Small intestine (tissue), 7 donors: ENCODE data around the gene TBXA2R. TPM values are rescaled to one million over a fixed set of nuclear protein-coding genes. Genes with fewer than 3 reads are reported as not detected.

Experiments
- DNase-seq, 2 donors: peaks; one replicate each; pipeline versions ENCODE4 v3.0.0 to v3.0.0-alpha.2; 2013
- FAIRE-seq: peaks from 2 replicates; lab custom pipeline; 2012; peaks lifted over from hg19 to GRCh38; lab: Jason Lieb, UNC
- H3K27ac ChIP-seq, 3 donors: one replicate each; pipeline ENCODE4 v1.5.1; 2013; ENCODE audit warnings: low read length in 2 of 3, mild to moderate bottlenecking in 2 of 3, control low read depth in 1 of 3, inconsistent platforms in 1 of 3, low read depth in 1 of 3, moderate library complexity in 1 of 3
- H3K27me3 ChIP-seq, 3 donors: one replicate each; pipeline ENCODE4 v1.6.1; 2013; ENCODE audit warnings: low read length in 3 of 3, inconsistent platforms in 1 of 3; ENCODE audit not compliant: control insufficient read depth in 3 of 3, insufficient read depth in 3 of 3
- H3K36me3 ChIP-seq, 3 donors: one replicate each; pipeline ENCODE4 v1.6.1; 2013; ENCODE audit warnings: low read length in 3 of 3, inconsistent platforms in 1 of 3, low read depth in 1 of 3, mild to moderate bottlenecking in 1 of 3, moderate library complexity in 1 of 3; ENCODE audit not compliant: control insufficient read depth in 3 of 3, insufficient read depth in 2 of 3
- H3K4me1 ChIP-seq, 3 donors: one replicate each; pipeline ENCODE4 v1.6.1; 2013; ENCODE audit warnings: low read length in 2 of 3, inconsistent platforms in 1 of 3, low read depth in 1 of 3, mild to moderate bottlenecking in 1 of 3, moderate library complexity in 1 of 3; ENCODE audit not compliant: control insufficient read depth in 3 of 3, insufficient read depth in 2 of 3
- H3K4me3 ChIP-seq, 3 donors: one replicate each; pipeline ENCODE4 v1.5.1; 2013; ENCODE audit warnings: low read length in 3 of 3, control low read depth in 1 of 3, inconsistent platforms in 1 of 3, low read depth in 1 of 3, mild to moderate bottlenecking in 1 of 3, moderate library complexity in 1 of 3
- H3K9me3 ChIP-seq, 2 donors: one replicate each; pipeline ENCODE4 v1.6.1; 2013; ENCODE audit warnings: low read depth in 1 of 2, low read length in 1 of 2; ENCODE audit not compliant: control insufficient read depth in 2 of 2, insufficient read depth in 1 of 2
- WGBS, 3 donors: extraction: QIAGEN DNeasy Blood & Tissue Kit; methylation state at CpG; one replicate each; pipeline ENCODE4 v1.1.7; 2013; 5-methylcytosine and 5-hydroxymethylcytosine counted together
- polyA plus RNA-seq, 4 donors: library from polyadenylated mRNA; stranded (reverse) in 3 of 4; unstranded in 1 of 4; fragments of 200-250 nt in 3 of 4; fragments of 120-200 nt in 1 of 4; gene quantifications; one replicate each; pipeline versions ENCODE4 v1.2.1 to v1.2.3, GENCODE V29; 2013
- donor health status: healthy with polysubstance abuse.
- donor health status: control.
- donor health status: control.
- donor health status: Bipolar disorder and iron deficiency.
- donor health status: healthy.

Gene TBXA2R
- polyA plus RNA-seq, 4 donors: 1.2 to 2.1 TPM; not detected in 2

DNA sequence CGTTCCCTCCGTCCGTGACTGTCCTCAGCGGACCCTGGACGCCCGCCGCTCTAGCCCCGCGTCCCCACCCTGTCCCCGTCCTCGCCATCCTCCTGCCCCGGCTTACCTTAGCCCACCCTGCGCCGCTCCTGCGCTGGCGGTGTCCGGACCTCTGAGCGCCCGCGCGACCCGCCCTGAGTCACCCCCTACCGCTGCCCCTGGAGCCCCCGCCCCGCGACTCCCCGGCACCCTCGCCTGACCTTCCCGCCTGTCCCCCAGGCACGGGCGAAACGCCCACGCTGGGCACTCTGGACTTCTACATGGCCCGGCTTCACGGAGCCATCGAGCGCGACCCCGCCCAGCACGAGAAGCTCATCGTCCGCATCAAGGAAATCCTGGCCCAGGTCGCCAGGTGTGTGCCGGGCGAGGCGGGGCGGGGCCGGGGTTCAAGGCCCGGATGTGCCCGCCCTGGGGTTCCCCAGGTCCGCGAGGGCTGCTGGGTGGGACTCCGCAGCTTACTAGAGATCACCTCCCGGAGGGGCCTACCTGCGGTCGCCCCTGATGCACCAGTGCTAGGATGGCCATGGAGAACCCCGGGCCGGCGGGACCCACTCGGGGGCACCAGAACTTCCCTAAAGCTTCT, 28.8 kb downstream of the TBXA2R start:
- WGBS, 3 donors: 31 to 68% (median 57%) methylated on average over 42 to 60 of the region's 60 CpGs
- Histone ChIP-seq H3K9me3 (peaks cover 0 to 4% of the 10 kb centered on the region in 2 donors), H3K4me3 (no peak overlapping the region), H3K27me3 (no peaks in the 10 kb centered on the region), H3K4me1 (peaks cover 0 to 17% (median 4%) of the 10 kb centered on the region in 3 donors), H3K36me3 (peaks cover 0 to 29% (median 0%) of the 10 kb centered on the region in 3 donors), H3K27ac (no peak overlapping the region)
- FAIRE-seq: no peak
- DNase-seq: peak in 1 of 2 donors; percentile 73

DNA sequence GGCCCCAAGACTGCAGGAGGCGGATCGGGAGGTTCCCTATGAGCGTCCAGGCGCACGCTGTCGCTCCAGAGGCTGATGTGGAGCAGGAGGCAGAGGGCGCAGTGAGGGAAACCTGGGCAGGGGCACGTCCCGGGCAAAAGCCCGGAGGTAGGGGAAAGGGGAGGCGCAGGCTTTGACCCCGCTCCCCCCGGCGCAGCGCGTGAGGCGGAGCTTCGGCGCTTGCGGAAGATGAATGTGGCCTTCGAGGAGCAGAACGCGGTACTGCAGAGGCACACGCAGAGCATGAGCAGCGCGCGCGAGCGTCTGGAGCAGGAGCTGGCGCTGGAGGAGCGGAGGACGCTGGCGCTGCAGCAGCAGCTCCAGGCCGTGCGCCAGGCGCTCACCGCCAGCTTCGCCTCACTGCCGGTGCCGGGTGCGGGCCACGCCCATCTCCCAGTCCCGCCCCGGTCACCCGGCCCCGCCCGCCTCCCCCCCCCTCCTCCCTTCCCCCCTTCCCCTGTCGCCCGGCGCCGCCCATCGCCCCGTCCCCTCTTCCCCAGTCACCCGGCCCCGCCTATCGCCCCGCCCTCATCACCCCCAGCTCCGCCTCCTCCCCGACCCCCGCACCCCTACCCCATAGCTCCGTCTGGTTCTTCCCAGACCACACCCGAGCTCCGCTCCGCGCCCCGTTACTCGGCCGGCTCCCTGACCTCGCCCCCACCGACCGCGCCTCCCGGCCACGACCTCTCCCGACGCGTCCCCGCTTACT, 29.8 kb downstream of the TBXA2R start:
- H3K4me1 ChIP-seq: peaks cover 0 to 23% (median 4%) of the 10 kb centered on the region in 3 donors
- peak overlapping the region in 2 of 3 donors; percentile 4 to 26 for H3K4me3 ChIP-seq

DNA sequence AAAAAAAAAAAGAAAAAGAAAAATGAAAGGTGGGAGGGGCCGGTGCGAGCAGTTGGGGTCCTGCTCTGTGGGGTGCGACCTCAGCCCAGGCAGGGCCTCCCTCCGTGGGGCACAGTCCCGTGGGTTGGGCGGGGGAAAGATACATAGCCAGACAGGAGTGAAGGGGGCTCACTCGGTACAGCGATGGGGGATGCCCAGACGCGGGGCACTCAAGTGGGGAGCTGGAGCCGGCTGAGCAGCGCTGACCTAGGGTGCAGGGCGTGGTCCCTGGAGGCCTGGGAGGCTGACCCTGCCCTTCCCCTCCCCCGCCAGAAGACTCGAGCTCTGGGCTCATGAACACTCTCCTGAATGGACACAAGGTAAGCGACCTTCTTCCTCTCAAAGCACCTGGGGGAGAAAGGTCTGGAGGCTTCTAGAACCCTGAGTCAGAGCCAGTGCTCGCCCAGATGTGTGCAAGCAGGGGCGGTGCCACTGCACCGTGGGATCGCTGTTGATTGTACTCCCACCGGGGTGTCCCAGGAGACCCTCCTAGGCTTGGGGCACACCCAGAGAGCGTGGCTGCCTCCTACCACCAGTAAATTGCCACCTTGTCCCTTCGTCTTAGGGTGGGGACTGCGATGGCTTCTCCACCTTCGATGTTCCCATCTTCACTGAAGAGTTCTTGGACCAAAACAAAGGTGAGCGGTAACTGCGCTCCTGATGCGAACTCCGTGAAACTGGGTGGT, 30.6 kb downstream of the TBXA2R start:
- peaks cover 0 to 27% (median 4%) of the 10 kb centered on the region in 3 donors for H3K4me1 ChIP-seq
- peak overlapping the region in 1 of 3 donors; percentile 6 for H3K27ac ChIP-seq
- no peak for FAIRE-seq
- DNase-seq: no peak
- peak overlapping the region in 2 of 3 donors; percentile 4 to 26 for H3K4me3 ChIP-seq
- H3K36me3 ChIP-seq: peaks cover 0 to 29% (median 0%) of the 10 kb centered on the region in 3 donors
- H3K27me3 ChIP-seq: no peaks in the 10 kb centered on the region
- 68 to 78% (median 70%) methylated on average over 27 to 29 of the region's 29 CpGs for WGBS, 3 donors
- H3K9me3 ChIP-seq: peaks cover 0 to 4% of the 10 kb centered on the region in 2 donors

More for the DNA sequence above, 29.8 kb downstream of the TBXA2R start:
- Histone ChIP-seq H3K27me3 (no peaks in the 10 kb centered on the region), H3K36me3 (peaks cover 0 to 29% (median 0%) of the 10 kb centered on the region in 3 donors), H3K27ac (peak overlapping the region in 1 of 3 donors; percentile 6), H3K9me3 (peaks cover 0 to 4% of the 10 kb centered on the region in 2 donors)
- FAIRE-seq: no peak
- WGBS, 3 donors: 35 to 45% (median 41%) methylated on average over 48 to 73 of the region's 78 CpGs
- DNase-seq: peak in 1 of 2 donors; percentile 57

DNA sequence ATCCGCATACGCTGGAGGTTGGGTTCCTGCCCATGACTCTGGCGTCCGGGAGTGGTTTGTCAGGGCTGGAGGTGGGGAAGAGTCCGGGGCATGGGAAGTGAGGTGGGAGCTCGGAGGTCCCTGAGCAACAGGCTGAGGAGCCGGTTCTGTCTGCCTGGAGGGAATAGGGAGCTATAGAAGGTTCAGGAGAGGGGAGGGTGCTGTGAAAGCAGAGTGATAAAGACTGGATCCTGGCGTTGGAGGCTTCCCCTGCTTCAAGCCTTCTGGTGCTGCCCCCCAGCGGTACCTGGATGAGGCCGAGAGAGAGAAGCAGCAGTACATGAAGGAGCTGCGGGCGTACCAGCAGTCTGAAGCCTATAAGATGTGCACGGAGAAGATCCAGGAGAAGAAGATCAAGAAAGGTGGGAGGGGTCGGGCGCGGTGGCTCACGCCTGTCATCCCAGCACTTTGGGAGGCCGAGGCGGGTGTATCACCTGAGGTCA, 31.4 kb downstream of the TBXA2R start:
- DNase-seq (no peak), FAIRE-seq (no peak)
- Histone ChIP-seq H3K27me3 (no peaks in the 10 kb centered on the region), H3K4me3 (no peak overlapping the region), H3K4me1 (peaks cover 0 to 27% (median 4%) of the 10 kb centered on the region in 3 donors), H3K27ac (no peak overlapping the region), H3K9me3 (peaks cover 0 to 4% of the 10 kb centered on the region in 2 donors), H3K36me3 (peaks cover 0 to 29% (median 0%) of the 10 kb centered on the region in 3 donors)
- WGBS, 3 donors: 90% methylated on average over 19 of the region's 19 CpGs

DNA sequence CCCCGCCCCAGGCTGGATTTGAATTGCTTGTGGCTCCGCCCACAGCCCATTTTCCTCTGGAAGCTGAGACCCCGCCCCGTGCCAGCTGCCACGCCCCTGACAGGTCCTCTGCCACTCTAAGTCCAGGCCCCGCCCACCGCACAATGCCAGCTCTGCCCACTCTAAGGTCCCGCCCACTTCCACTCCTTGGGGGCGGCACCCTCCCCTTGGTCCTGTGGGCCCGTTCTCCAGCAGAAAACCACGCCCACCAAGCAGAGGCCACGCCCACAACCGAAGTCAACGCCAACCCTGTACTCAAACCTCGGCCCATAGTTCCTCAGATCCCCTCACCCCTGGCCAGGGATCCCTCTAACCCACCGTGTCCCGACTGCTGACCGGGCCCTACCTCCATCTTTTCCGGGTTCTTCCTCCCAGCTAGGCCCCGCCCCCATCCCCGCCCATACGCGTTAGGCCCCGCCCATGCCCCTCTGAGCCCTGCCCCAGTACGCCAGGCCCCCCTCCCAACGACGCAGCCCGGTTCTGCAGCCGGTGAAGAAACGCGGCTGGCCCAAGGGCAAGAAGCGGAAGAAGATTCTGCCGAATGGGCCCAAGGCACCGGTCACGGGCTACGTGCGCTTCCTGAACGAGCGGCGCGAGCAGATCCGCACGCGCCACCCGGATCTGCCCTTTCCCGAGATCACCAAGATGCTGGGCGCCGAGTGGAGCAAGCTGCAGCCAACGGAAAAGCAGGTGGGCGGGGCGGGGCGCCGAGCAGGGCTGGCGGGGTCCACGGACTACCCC, 32.6 kb downstream of the TBXA2R start:
- Histone ChIP-seq H3K4me3 (peak overlapping the region; percentile 79 to 91 (median 88)), H3K36me3 (peaks cover 0 to 29% (median 0%) of the 10 kb centered on the region in 3 donors), H3K27me3 (no peaks in the 10 kb centered on the region), H3K9me3 (peaks cover 0 to 4% of the 10 kb centered on the region in 2 donors), H3K27ac (no peak overlapping the region), H3K4me1 (peaks cover 0 to 27% (median 4%) of the 10 kb centered on the region in 3 donors)
- 60 to 71% (median 69%) methylated on average over 51 to 55 of the region's 55 CpGs for WGBS, 3 donors
- DNase-seq (peak; percentile 88 to 92), FAIRE-seq (no peak)

DNA sequence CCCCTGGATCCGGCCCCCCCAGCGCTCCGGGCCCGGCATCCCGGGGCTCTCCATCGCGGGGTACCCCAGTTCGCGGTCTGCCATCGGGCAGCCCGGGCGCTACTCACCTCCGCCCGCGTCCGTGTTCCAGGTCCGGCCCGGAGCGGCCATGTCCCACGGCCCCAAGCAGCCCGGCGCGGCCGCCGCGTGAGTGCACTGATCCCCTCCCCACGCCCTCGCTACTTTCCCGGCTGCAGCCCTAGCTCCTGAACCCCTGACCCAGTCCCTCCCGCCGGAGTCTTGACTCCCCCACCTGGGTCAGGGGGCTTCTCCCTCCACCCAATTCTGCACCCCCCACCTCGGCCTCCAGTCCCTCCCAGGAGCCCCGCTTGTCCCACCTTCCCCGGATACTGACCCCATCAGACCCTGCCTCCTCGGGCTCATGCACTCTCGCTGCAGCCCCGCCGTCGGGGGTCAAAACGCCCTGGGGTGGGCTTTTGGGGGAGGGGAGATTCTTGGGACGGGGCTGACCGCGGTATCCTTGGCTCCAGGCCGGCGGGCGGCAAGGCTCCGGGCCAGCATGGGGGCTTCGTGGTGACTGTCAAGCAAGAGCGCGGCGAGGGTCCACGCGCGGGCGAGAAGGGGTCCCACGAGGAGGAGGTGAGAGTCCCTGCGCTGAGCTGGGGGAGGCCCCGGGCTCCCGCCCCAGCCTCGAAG, 33.4 kb downstream of the TBXA2R start:
- no peaks in the 10 kb centered on the region for H3K27me3 ChIP-seq

DNA sequence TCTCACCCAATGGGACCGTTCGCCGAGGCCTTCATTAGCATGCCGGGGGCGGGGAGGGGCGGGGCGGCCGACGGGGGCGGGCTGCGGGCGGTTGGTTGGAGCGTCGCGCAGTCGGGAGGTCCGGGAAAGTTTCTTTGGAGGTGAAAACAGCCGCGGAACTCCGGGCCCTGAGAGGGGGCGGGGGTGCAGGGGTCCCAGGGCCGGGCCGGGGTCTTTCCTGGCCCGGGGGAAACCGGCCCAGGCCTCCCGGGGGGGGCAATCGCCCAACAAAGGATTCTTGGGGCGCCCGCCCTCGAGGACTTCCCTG, 33.9 kb downstream of the TBXA2R start, which contains the start of gene HMG20B:
HMG20B (plus strand) TSS at position 90 of the 307 bp plus-strand sequence. CDS start 366 bp downstream, outside the sequence.
- peak within 1 kb of the TSS; percentile 49 to 69 (median 62) for H3K27ac ChIP-seq
- WGBS, 3 donors: 0 to 1% (median 0%) methylated on average over 15 to 30 of the region's 30 CpGs
- DNase-seq (no peak), FAIRE-seq (no peak)
- peaks cover 0 to 4% of the 10 kb centered on the region in 2 donors for H3K9me3 ChIP-seq
- H3K27me3 ChIP-seq: no peaks in the 10 kb centered on the region
- H3K36me3 ChIP-seq: peaks cover 0 to 21% (median 0%) of the 10 kb centered on the region in 3 donors
- H3K4me1 ChIP-seq: peaks cover 0 to 27% (median 4%) of the 10 kb centered on the region in 3 donors
- H3K4me3 ChIP-seq: peak within 1 kb of the TSS; percentile 79 to 91 (median 88)

More for the DNA sequence above, 33.4 kb downstream of the TBXA2R start:
- Histone ChIP-seq H3K4me1 (peaks cover 0 to 27% (median 4%) of the 10 kb centered on the region in 3 donors), H3K9me3 (peaks cover 0 to 4% of the 10 kb centered on the region in 2 donors), H3K27ac (peak overlapping the region; percentile 49 to 69 (median 62)), H3K4me3 (peak overlapping the region; percentile 79 to 91 (median 88)), H3K36me3 (peaks cover 0 to 25% (median 0%) of the 10 kb centered on the region in 3 donors)
- FAIRE-seq (no peak), DNase-seq (no peak)
- 0 to 1% (median 1%) methylated on average over 32 to 60 of the region's 60 CpGs for WGBS, 3 donors
